HEK293 (cell line): Measurements from ENCODE around the gene BAX.

Experiments used
- ATF2 ChIP-seq: fragments of 450-650 bp; formaldehyde crosslinking; IDR thresholded peaks from 2 replicates; pipeline ENCODE4 v1.5.1; 2016; ENCODE audit warnings: missing biosample characterization, missing genetic modification characterization, low read depth
- GLI4 ChIP-seq: fragments of 450-650 bp; formaldehyde crosslinking; IDR thresholded peaks from 2 replicates; pipeline ENCODE4 v1.5.1; 2016; ENCODE audit warnings: missing biosample characterization, missing genetic modification characterization
- GLIS2 ChIP-seq: fragments of 450-650 bp; formaldehyde crosslinking; IDR thresholded peaks from 2 replicates; pipeline ENCODE4 v1.5.1; 2016; ENCODE audit warnings: missing biosample characterization, missing genetic modification characterization
- IKZF3 ChIP-seq: fragments of 450-650 bp; IDR thresholded peaks from 2 replicates; pipeline ENCODE4 v1.5.0; 2018; ENCODE audit warnings: missing biosample characterization, mild to moderate bottlenecking, missing genetic modification characterization, moderate library complexity
- KLF8 ChIP-seq: fragments of 450-650 bp; formaldehyde crosslinking; IDR thresholded peaks from 2 replicates; pipeline ENCODE4 v1.5.1; 2016; ENCODE audit warnings: missing biosample characterization, missing genetic modification characterization
- SP2 ChIP-seq: fragments of 450-650 bp; formaldehyde crosslinking; IDR thresholded peaks from 2 replicates; pipeline ENCODE4 v1.5.1; 2016; ENCODE audit warnings: missing biosample characterization, missing genetic modification characterization
- ZEB2 ChIP-seq: fragments of 450-650 bp; formaldehyde crosslinking; IDR thresholded peaks from 2 replicates; pipeline ENCODE4 v1.5.1; 2016; ENCODE audit warnings: missing biosample characterization, missing genetic modification characterization
- ZNF174 ChIP-seq: fragments of 450-650 bp; formaldehyde crosslinking; IDR thresholded peaks from 2 replicates; pipeline ENCODE4 v1.5.0; 2017; ENCODE audit warnings: missing biosample characterization, mild to moderate bottlenecking, missing genetic modification characterization
- ZNF324 ChIP-seq: fragments of 450-650 bp; formaldehyde crosslinking; IDR thresholded peaks from 2 replicates; pipeline ENCODE4 v1.5.1; 2016; ENCODE audit warnings: missing biosample characterization, missing genetic modification characterization
- ZNF391 ChIP-seq: fragments of 450-650 bp; formaldehyde crosslinking; IDR thresholded peaks from 2 replicates; pipeline ENCODE4 v1.5.1; 2016; ENCODE audit warnings: low read depth, missing biosample characterization, missing genetic modification characterization, borderline replicate concordance
- ZNF580 ChIP-seq: fragments of 450-650 bp; formaldehyde crosslinking; IDR thresholded peaks from 2 replicates; pipeline ENCODE4 v1.5.1; 2016; ENCODE audit warnings: missing biosample characterization, missing genetic modification characterization
- ZNF639 ChIP-seq: fragments of 450-650 bp; formaldehyde crosslinking; IDR thresholded peaks from 2 replicates; pipeline ENCODE4 v1.5.1; 2016; ENCODE audit warnings: missing biosample characterization, missing genetic modification characterization
- ZNF645 ChIP-seq: fragments of 450-650 bp; formaldehyde crosslinking; IDR thresholded peaks from 2 replicates; pipeline ENCODE4; 2016; ENCODE audit warnings: missing biosample characterization, missing genetic modification characterization
- ZNF654 ChIP-seq: fragments of 450-650 bp; formaldehyde crosslinking; IDR thresholded peaks from 2 replicates; pipeline ENCODE4 v1.5.1; 2016; ENCODE audit warnings: low read depth, missing biosample characterization, missing genetic modification characterization
- TF ChIP-seq, protein P1 (sequence below): fragments of 450-650 bp; formaldehyde crosslinking; IDR thresholded peaks from 2 replicates; pipeline ENCODE4 v1.5.1; 2017; ENCODE audit warnings: missing biosample characterization, missing genetic modification characterization
- TF ChIP-seq, protein P2 (sequence below): fragments of 450-650 bp; formaldehyde crosslinking; conservative IDR thresholded peaks from 2 replicates; pipeline ENCODE4 v1.5.1; 2016; ENCODE audit warnings: low read depth, missing biosample characterization, missing genetic modification characterization
- TF ChIP-seq, protein P3 (sequence below): fragments of 450-650 bp; formaldehyde crosslinking; IDR thresholded peaks from 2 replicates; pipeline ENCODE4 v1.5.1; 2016; ENCODE audit warnings: missing biosample characterization, missing genetic modification characterization
- TF ChIP-seq, protein P4 (sequence below): fragments of 450-650 bp; formaldehyde crosslinking; IDR thresholded peaks from 2 replicates; pipeline ENCODE4 v1.5.1; 2016; ENCODE audit warnings: missing biosample characterization, missing genetic modification characterization

BAX gene

DNA sequence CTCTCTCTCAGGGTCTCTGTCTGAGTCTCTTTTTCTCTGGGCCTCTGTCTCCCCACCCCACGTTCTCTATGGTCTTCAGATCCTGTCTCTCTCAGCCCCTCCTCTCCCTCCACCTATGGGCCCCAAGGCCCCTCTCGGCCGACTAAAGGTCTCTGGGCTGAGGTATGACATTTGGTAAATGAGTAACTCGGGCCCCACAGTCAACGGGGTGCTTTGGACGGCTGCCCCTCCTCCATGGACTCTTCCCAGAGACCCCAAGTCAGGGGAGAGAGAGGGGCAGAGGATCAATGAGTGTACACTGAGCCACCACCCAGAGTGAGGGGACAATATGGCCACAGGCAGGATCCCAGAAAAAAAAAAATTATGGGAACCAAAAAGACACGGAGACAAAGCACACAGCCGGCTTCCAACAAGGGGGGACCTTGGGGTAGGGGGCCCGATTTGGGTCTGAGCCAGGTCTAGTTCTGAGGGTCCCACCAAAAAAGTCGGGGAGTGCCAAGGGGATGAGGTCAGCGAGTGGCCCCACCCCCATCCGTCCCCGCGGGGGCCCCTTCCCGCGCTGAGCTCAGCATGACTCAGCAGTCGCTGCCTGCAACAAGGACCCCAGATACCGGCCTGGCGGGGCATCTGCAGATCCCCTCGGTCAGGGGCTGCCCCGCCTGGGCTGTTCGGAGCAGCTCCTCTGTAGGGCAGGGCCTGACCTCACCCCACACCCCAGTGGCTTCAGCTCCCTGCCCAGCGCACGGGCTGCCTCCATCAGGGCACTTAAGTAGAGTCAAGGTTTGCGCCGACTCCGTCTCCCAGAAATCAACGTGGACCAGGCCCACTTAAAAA is 8.9 kb downstream of the BAX start (continued):
- TF ChIP-seq, protein P1, sequence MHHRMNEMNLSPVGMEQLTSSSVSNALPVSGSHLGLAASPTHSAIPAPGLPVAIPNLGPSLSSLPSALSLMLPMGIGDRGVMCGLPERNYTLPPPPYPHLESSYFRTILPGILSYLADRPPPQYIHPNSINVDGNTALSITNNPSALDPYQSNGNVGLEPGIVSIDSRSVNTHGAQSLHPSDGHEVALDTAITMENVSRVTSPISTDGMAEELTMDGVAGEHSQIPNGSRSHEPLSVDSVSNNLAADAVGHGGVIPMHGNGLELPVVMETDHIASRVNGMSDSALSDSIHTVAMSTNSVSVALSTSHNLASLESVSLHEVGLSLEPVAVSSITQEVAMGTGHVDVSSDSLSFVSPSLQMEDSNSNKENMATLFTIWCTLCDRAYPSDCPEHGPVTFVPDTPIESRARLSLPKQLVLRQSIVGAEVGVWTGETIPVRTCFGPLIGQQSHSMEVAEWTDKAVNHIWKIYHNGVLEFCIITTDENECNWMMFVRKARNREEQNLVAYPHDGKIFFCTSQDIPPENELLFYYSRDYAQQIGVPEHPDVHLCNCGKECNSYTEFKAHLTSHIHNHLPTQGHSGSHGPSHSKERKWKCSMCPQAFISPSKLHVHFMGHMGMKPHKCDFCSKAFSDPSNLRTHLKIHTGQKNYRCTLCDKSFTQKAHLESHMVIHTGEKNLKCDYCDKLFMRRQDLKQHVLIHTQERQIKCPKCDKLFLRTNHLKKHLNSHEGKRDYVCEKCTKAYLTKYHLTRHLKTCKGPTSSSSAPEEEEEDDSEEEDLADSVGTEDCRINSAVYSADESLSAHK (tag by site-specific recombination): peak; percentile 58; the same call in 1 of the 2 replicates
- 0 out of 2 replicates have a peak, but pooled peaks have one; percentile 57 for TF ChIP-seq ZNF645 (tag by site-specific recombination)
- TF ChIP-seq, protein P2, sequence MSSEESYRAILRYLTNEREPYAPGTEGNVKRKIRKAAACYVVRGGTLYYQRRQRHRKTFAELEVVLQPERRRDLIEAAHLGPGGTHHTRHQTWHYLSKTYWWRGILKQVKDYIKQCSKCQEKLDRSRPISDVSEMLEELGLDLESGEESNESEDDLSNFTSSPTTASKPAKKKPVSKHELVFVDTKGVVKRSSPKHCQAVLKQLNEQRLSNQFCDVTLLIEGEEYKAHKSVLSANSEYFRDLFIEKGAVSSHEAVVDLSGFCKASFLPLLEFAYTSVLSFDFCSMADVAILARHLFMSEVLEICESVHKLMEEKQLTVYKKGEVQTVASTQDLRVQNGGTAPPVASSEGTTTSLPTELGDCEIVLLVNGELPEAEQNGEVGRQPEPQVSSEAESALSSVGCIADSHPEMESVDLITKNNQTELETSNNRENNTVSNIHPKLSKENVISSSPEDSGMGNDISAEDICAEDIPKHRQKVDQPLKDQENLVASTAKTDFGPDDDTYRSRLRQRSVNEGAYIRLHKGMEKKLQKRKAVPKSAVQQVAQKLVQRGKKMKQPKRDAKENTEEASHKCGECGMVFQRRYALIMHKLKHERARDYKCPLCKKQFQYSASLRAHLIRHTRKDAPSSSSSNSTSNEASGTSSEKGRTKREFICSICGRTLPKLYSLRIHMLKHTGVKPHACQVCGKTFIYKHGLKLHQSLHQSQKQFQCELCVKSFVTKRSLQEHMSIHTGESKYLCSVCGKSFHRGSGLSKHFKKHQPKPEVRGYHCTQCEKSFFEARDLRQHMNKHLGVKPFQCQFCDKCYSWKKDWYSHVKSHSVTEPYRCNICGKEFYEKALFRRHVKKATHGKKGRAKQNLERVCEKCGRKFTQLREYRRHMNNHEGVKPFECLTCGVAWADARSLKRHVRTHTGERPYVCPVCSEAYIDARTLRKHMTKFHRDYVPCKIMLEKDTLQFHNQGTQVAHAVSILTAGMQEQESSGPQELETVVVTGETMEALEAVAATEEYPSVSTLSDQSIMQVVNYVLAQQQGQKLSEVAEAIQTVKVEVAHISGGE (tag by site-specific recombination): peak; percentile 23; the same call in 1 of the 2 replicates
- TF ChIP-seq ATF2 (tag by site-specific recombination): peak; percentile 73
- no peak for TF ChIP-seq ZNF654 (tag by site-specific recombination)
- peak; percentile 89 for TF ChIP-seq ZNF391
- peak; percentile 49; the same call in 1 of the 2 replicates for TF ChIP-seq GLI4 (tag by site-specific recombination)
- peak; percentile 83; the same call in 1 of the 2 replicates for TF ChIP-seq ZNF324 (tag by site-specific recombination)
- TF ChIP-seq, protein P3, sequence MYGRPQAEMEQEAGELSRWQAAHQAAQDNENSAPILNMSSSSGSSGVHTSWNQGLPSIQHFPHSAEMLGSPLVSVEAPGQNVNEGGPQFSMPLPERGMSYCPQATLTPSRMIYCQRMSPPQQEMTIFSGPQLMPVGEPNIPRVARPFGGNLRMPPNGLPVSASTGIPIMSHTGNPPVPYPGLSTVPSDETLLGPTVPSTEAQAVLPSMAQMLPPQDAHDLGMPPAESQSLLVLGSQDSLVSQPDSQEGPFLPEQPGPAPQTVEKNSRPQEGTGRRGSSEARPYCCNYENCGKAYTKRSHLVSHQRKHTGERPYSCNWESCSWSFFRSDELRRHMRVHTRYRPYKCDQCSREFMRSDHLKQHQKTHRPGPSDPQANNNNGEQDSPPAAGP: peak; percentile 85
- TF ChIP-seq ZNF580 (tag by site-specific recombination): 0 out of 2 replicates have a peak, but pooled peaks have one; percentile 29
- TF ChIP-seq KLF8 (tag by site-specific recombination): peak; percentile 95
- TF ChIP-seq ZNF639 (tag by site-specific recombination): peak; percentile 69
- peak; percentile 29; the same call in 1 of the 2 replicates for TF ChIP-seq SP2 (tag by site-specific recombination)
- peak; percentile 94 for TF ChIP-seq ZEB2 (tag by site-specific recombination)
- peak; percentile 65 for TF ChIP-seq IKZF3 (tag by site-specific recombination)
- no peak for TF ChIP-seq ZNF174 (tag by site-specific recombination)
- TF ChIP-seq, protein P4, sequence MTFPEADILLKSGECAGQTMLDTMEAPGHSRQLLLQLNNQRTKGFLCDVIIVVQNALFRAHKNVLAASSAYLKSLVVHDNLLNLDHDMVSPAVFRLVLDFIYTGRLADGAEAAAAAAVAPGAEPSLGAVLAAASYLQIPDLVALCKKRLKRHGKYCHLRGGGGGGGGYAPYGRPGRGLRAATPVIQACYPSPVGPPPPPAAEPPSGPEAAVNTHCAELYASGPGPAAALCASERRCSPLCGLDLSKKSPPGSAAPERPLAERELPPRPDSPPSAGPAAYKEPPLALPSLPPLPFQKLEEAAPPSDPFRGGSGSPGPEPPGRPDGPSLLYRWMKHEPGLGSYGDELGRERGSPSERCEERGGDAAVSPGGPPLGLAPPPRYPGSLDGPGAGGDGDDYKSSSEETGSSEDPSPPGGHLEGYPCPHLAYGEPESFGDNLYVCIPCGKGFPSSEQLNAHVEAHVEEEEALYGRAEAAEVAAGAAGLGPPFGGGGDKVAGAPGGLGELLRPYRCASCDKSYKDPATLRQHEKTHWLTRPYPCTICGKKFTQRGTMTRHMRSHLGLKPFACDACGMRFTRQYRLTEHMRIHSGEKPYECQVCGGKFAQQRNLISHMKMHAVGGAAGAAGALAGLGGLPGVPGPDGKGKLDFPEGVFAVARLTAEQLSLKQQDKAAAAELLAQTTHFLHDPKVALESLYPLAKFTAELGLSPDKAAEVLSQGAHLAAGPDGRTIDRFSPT (tag by site-specific recombination): peak; percentile 90
- peak; percentile 96 for TF ChIP-seq GLIS2
